ENCODE data around the gene SEPHS1.

DNA sequence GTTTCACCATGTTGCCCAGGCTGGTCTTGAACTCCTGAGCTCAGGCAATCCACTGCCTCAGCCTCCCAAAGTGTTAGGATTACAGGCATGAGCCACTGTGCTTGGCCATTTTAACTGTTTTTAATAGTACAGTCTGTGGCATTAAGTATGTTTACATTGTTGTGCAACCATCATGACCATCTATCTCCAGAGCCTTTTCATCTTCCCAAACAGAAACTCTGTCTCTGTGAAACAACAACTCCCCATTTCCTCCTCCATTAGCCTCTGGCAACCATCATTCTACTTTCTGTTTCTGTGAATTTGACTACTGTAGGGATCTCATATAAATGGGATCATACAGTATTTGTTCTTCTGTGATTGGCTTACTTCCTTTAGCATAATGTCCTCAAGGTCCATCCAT is 48.3 kb upstream of the SEPHS1 start:
- TF ChIP-seq, protein P1, sequence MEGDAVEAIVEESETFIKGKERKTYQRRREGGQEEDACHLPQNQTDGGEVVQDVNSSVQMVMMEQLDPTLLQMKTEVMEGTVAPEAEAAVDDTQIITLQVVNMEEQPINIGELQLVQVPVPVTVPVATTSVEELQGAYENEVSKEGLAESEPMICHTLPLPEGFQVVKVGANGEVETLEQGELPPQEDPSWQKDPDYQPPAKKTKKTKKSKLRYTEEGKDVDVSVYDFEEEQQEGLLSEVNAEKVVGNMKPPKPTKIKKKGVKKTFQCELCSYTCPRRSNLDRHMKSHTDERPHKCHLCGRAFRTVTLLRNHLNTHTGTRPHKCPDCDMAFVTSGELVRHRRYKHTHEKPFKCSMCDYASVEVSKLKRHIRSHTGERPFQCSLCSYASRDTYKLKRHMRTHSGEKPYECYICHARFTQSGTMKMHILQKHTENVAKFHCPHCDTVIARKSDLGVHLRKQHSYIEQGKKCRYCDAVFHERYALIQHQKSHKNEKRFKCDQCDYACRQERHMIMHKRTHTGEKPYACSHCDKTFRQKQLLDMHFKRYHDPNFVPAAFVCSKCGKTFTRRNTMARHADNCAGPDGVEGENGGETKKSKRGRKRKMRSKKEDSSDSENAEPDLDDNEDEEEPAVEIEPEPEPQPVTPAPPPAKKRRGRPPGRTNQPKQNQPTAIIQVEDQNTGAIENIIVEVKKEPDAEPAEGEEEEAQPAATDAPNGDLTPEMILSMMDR (IDR thresholded peaks at IDR 0.05), result no peak
- no peak for TF ChIP-seq POLR2A (IDR thresholded peaks at IDR 0.05)

Measured in thyroid gland (tissue), 4 donors.